Left cardiac atrium (tissue), 4 donors: ENCODE data around the gene MRPL20. TPM values are rescaled to one million over a fixed set of nuclear protein-coding genes. Genes with fewer than 3 reads are reported as not detected.
A peak's percentile ranks its signal among the peaks of the same experiment; 100 is the strongest.
"Not testable (repeated sequence)": the region's sequence is repeated elsewhere in the genome, so short reads cannot be mapped to it uniquely, and the experiment has no call there.

Experiments
- ATAC-seq, 2 donors: fragments of 200-7000 bp; cut with Tn5 transposase; one replicate each; pipeline ENCODE4 v1.9.1; 2020; ENCODE audit warnings: mild to moderate bottlenecking in 2 of 2, moderate library complexity in 2 of 2
- DNase-seq: peaks from one replicate; pipeline ENCODE4 v3.0.0-alpha.2; 2020
- intact Hi-C, 2 donors: fragments of 100-400 bp; cut with DNase I; formaldehyde crosslinking; loops; one replicate each; pipeline versions ENCODE4 v1.14.1 to v1.15.1; 2022 to 2023
- total RNA-seq, 2 donors: library from RNA; stranded (reverse); fragmentation: NEBNext Ultra II Directional; extraction: Animal tissue kit (Norgen Biotek cat#: 25700); gene quantifications; one replicate each; pipeline ENCODE4 v1.2.1, GENCODE V29; 2021
- donor health status: DM: no; HTN: yes; CAD: no.
- donor health status: DM: no; HTN: yes; CAD: no; lungs with severe emphysema.
- donor health status: DM: yes; HTN: yes; CAD: no.
- donor health status: Dilated cardiomyopathy.

Gene MRPL20
- total RNA-seq, 2 donors from 2014 or later = 112 to 134 TPM

DNA sequence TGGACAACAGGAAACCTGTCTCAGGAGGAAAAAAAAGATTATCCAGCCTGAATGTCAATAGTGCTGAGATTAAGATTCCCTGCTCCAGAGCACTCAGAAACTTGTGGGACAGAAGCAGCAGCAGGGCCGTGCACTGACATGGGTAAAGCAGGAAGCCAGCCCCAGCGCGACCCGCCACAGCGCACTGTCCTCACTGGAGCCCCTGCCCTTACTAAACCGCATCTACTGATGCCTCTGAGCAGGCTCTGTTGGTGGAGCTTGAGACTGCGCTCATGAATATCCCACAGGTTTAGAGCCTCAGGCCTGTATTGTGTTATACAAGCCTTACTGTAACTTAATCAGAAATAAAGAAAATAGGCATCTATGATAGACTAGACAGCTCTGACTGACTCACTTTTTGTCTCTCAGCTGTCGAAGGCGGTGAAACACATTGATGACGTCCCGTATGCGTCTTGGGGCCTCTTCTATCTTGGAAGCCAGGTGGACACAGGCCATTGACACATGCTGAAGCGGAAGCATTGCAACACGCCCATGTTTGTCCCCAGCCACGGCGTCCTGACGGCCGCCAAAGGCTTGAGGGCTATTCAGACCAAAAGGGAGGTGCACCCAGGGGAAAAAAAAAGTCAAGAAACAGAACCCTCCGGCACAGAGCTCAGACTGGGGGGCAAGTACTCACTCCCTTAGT, 9.1 kb downstream of the MRPL20 start:
- ATAC-seq (no peak), DNase-seq (no peak)
- intact Hi-C loops = no loop called here

DNA sequence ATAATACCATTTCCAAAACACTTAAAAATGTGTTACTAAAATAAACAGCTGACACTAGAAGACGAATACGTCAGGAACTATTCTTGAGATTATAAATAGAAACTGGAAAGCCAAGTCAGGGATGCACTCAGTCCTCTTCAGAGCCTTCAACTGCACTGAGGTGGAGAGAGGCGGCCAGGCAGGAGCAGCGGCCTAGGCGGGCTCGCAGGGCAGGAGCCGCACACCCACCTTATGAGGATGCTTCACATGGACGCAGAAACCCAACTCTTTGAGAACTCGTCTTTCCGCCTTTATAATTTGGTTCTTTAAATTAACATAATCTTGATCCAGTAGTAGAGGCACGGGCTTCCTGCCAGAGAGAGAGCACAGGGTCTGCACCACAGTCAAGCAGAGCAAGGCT, 11.9 kb downstream of the MRPL20 start:
- DNase-seq = no peak
- ATAC-seq = no peak
- intact Hi-C loops = no loop called here

DNA sequence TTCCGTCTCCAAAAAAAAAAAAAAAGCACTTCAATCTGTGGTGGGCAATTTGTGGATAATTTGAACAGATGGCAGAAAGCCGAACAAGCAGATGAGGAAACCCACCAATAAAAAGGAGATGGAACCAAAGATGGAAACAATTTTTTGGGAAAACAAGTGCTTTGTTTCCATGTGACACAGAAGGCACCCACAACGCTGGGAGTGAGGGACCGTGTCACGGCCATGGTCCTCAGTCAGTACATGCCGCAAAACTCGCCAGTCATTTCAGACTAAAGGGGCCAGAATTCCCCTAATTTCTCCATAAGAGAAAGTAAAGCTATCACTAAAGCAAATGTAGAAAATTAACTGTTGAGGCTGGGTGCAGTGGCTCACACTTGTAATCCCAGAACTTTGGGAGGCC, 13.0 kb downstream of the MRPL20 start:
- intact Hi-C loops = no loop called here

DNA sequence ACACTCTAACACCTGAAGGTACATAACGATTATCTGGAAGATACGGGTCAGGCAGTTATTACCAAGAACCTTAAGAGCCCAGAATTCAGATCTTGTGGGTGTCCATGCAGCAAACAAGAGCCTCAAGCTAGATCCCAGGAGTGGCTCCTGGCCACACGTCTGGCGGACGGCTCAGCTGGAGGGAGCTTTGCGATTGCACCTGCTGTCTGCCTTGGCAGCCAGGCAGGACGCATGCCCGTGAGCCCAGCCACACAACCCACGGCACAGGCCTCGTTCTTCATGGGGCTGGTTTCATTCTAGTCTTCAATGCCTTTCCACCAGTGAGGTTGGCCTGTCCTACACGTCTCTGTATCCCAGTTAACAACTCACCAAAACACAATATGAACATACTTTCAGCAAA, 13.7 kb downstream of the MRPL20 start:
- ATAC-seq (no peak), DNase-seq (no peak)
- intact Hi-C loops = no loop called here

More for the DNA sequence above, 13.0 kb downstream of the MRPL20 start:
- no peak for DNase-seq
- ATAC-seq = no peak

DNA sequence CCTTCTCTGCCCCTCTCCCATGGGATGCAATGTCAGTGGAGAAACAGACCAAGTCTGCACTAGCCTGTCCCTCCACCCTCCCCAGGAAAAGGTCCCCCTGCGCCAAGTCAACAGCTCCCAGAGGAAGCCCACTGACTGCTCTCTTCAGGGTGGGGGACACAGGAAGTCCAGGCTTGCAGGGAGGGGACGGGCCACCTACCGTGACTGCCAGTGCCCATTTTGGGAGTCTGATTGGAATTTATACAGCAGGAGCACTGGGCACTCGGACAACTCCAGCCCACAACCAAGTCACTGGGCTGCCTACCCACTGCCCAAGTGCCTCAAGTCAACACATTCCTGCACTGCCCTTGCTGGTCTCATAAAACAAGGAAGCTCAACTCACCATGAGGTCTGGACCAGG, 14.1 kb downstream of the MRPL20 start:
- intact Hi-C loops = no loop called here
- ATAC-seq (no peak), DNase-seq (no peak)

DNA sequence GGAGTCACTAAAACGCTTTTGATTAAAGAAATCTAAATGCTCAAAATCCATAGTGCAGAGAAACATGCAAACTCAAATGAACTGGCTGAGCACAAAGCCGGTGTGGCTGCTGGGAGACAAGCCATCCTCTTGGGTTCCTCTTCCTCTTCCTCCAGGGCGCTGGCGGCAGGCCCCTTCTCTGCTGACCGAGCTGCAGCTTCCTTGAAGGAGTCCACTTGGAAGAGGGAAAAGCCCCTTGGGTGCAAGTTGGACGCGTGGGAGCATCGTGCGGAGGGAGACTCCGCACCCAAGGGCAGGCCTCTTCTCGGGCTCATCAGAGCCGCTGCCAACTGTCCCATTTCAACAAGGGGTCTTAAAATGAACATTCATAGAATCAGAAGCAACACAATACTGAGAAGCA, 15.9 kb downstream of the MRPL20 start:
- DNase-seq = peak; percentile 15

DNA sequence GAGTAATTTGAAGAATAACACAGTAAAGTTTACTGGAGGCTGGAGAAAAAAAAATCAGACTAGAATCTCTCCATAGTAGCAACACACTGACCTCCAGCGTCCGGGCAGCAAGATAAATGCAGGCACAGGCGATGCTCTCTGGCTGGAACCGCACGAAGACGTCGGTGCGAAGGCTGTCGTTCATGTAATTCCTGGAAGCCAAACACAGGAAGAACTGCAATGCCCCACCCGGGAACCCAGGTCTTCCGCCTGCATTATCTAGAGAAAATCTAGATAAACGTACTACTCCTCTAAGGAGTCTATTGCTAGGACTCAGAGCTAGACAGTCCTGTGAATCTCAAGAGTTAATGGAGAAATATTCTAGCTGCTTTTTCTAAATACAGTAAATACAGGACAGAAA, 16.4 kb downstream of the MRPL20 start:
- DNase-seq = no peak
- intact Hi-C loops = no loop called here
- no peak for ATAC-seq

More for the DNA sequence above, 15.9 kb downstream of the MRPL20 start:
- intact Hi-C loops = no loop called here
- ATAC-seq = no peak

DNA sequence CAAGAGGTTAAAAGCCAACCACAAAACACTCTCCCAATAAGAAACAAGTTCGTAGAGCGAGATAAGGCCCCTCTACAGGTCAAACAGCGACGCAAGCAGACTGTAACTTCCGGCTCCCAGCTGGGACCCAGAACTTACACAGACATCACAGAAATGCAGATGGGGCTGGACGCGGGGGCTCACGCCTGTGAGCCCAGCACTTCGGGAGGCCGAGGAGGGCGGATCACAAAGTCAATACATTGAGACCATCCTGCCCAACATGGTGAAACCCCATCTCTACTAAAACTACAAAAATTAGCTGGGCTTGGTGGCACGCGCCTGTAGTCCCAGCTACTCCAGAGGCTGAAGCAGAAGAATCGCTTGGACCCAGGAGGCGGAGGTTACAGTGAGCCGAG, 19.0 kb downstream of the MRPL20 start:
- intact Hi-C loops = no loop called here
- ATAC-seq (no peak), DNase-seq (no peak)

DNA sequence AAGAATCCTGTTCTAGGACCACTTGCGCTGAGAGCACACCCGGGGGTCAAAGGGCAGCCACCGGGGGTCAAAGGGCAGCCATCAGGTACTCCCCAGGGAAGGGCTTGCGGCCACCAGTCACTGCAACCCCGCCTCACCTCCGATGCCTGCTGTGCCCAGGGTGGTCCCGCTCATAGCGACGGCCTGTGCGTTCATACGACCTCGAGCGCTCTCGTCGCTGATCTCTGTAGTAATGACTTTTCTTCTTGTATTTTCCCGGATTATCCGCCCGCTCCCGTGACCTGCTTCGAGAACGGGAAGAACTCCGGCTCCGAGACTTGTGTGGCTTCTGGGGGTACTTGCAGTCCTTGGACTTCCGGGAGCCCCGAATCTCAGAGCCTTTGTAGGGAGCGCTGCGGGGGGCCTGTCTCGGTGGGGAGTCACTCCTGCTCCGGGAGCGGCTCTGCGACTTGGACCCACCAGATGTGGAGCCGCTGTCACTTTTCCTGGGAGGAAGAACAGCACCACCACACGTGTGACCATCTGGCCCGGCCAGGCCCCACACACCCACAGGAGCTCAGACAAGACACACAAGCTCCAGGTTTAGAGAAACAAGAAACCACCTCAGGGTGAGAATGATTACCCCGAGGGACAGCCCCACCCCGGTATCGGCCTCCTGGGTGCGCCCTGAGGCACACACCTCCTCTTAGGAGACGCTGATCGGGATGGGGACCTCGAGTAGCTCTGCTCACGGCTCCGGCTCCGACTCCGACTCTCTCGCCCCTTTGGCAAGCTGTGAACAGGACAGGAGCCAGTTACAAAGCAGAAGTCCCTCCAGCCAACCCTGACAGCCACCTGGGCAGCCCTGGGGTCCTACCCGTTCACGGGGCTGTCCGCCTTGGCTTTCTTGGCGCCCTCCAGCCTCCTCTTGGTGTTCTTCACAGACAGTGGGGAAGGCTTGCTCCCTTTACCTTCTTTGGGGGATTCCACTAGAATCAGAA, 19.7 kb downstream of the MRPL20 start:
- DNase-seq = no peak
- no peak for ATAC-seq
- intact Hi-C loops = no loop called here

DNA sequence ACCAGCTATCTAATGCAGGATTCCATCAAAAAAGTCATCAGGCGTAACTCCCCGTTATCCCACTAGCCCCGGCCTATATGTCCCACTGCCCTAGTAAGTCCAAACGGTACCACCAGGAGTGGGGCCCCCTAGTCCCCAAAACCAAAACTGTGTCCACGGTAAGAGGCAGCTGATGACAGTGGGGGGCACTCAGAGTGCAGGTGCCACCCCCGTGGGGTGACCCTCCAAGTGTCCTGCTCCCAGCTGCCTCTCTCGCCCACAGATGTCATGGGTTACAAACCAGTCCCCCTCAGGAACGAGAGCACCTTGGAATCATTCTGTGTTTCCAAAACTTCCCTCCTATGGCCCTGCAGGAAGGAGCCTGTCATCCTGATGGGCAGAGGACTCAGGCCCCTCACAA, 21.2 kb downstream of the MRPL20 start:
- ATAC-seq (no peak), DNase-seq (no peak)
- intact Hi-C loops = no loop called here

DNA sequence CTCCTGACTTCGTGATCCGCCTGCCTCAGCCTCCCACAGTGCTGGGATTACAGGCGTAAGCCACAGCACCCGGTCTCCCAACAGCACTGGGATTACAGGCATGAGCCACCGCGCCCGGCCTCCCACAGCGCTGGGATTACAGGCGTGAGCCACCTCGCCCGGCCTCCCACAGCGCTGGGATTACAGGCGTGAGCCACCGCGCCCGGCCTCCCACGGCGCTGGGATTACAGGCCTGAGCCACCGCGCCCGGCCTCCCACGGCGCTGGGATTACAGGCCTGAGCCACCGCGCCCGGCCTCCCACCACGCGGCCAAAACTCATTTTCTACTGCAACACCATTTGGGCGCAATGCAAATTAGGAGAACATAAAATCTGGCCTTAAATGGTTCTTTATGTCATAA, 21.8 kb downstream of the MRPL20 start:
- ATAC-seq, intact Hi-C loops, DNase-seq: not testable (repeated sequence)

DNA sequence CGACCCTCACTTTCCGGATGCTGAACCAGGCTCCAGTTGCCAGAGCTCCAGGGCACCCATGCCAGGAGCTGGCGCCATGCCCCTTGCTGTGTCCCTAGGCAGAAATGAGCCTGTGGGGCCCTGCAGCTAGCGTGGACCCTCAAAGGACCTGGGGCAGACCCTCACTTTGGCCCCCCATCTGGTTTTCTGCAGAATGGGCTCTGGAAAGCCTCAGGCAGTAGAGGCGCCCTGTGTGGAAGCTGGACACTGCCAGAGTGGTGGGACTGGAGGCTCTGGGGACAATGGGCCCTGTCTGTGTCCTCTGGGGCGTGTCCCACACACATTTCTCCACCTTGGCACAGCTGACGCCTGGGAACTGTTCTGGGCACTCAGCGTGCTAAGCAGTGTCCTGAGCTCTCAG, 25.8 kb downstream of the MRPL20 start:
- no peak for ATAC-seq
- DNase-seq = no peak
- intact Hi-C loops = no loop called here

DNA sequence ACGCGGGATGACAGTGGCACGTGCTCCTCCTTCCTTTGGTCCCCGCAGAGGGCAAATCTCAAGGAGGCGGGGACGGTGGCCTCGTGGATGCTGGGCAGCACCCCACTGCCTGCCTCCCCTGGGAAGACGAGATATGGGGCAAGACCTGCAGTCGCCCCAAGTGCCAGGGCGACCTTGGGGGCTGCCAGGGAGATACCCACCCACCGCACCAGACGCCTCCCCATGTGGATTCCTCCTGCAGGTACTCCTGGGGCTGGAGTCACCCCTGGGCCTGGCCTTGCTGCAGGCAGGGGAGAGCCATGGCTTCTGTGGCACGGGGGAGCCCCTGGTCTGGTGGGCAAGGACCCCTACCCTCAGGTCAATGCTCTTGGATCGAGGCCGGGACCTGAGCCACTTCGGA, 26.2 kb downstream of the MRPL20 start:
- intact Hi-C loops = no loop called here
- DNase-seq (no peak), ATAC-seq (no peak)

DNA sequence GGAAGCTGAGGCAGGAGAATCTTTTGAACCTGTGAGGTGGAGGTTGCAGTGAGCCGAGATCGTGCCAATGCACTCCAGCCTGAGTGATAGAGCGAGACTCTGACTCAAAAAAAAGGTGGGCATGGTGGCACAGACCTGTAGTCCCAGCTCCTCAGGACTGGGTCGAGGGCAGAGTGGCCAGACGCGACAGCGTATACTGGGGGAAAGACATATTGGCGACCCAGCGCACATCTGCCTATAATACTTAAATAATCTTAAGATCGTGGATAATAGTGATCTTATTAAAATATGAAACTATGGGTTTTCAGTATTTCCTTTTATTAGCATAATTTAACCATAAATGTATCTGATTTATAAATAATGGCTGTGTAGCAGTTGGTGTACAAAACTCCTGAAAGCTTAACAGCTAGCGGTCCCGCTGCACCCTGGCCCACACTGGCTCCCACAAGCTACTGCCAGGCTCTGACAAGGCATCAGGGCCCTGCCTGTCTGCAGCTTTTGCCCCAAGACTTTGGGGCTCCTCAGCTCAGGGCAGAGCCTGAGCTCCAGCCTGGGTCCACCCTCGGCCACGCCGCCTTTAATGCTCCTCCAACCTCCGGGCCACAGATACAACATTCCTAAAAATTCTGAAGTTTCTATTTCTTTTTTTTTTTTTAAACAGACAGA, 29.4 kb downstream of the MRPL20 start:
- intact Hi-C loops = no loop called here
- no peak for DNase-seq
- ATAC-seq = no peak

DNA sequence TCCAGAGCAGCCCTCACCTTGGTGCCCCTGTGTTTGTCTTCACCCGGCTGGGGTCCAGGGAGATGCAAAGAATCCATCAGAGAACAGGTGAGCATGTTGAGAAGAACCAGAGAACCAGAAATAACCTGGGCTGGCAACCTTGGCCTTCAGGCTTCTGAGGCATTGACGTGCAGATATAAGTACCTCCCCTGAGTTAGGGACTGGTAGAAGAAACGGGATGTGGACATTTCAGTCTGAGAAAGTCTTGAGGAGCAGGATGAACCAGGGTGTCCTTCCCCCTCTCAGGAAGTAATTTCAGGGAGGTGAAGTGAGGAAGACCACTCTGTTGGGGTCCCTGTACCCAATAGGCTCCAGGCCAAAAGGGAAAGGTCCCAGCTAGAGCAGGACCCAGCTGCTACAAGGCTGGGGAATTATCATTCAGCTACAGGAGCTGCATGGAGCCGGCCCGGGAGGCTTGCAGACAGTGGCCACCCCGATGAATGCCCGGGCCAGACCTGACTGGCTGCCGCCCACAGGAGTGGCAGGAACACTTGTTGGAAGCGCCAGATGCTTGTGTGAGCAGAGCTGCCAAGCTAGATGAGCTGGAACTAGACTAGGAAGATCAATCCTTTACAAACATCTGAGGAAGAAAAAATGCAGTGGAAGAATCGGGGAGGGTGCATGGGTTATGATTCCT, 30.4 kb downstream of the MRPL20 start:
- DNase-seq = no peak
- intact Hi-C loops = no loop called here
- ATAC-seq = no peak

DNA sequence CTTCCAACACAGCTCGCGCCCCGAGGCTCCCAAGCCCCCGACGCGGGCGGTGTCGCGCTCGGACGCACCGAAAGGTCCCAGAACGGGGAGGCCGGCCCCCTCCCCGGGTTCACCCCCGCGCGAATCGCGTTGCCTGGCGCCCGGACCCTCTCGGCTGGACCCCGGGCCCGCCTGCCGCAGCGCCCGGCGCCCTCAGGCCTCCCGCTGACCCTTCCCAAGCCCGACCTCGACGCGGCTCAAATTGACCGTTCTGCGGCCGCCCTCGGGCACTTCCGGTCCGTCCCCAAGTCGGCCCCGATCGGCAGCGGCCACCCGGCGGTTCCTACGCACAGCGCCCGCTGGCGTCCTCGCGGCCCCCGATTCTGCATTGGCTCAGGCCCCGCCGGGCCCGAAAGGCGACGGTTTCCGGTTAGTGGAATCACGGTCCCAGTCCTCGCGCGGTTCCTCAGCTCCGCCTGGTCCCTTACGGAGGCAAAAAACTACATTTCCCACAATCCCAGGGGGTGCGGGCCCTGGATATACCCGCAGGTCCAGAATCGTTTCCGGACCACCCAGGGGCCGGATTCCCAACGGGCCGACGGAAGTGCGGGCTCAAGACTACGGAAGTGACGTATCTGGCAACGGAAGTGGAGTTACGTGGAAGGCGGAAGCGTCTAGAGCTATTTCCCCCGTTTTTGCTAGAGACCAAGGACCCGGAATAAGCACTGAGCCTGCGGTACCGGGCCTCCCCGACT, 32.0 kb downstream of the MRPL20 start, which contains the start of gene AURKAIP1:
Gene AURKAIP1 (minus strand): TSS at position 279 of the 734 bp plus-strand sequence. CDS start 451 bp downstream, outside the sequence.
- peak; percentile 99 for DNase-seq
- intact Hi-C loops = no loop called here
- peak; percentile 96 to 97 for ATAC-seq

DNA sequence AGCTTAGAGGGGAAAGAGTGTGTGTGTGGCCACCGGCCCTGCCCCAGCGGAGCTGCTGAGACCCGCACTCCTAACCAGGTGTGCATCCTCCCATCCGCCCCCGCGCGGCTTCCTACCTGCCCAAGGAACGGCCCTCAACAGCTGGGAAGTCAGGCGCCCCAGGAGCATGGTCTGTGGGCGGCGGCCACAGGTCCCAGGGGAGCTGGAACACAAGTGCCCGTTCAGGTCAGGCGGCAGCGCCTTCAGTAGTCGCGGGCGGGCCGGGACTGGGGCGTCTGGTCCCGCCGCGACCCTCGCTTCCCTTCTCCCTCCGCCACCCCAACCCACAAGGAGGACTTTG, 32.5 kb downstream of the MRPL20 start:
- DNase-seq = no peak

DNA sequence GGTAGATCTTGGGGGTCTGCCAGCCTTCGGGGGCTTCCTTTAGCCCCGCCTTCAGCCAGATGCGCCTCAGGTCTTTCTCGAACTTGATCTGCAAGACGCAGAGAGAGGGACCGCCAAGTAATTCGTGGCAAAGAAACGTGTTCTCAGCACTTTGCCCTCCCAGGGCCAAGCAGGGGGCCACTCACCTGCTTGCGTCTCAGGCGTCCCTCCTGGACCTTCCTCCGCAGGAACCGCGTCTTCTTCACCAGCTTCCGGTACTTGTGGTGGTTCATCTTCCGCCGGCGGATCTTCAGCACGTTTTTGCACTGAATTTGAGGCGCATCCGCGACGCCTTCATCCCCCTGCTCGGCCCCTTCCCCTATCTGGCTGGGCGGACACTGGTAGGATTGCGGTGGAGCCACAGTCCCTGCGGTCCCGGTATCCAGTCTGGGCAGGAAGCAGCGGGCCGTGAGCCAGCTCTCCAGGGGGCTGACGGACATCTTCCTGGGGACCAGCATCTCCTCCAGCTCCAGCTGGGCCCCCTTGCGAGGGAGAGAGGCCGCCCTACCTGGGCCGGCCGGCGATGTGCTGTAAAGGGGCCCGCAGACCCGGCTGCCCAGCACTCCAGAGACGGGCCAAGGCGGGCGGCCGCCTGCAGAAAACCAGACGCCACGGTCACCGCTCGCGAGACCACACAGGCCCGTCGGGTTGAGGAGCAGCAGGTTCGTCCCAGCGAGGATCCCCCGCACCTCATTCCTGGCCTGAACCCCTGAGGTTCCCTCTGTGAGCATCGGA, 33.1 kb downstream of the MRPL20 start:
- ATAC-seq = no peak
- intact Hi-C loops = no loop called here
- DNase-seq = no peak

More for the DNA sequence above, 32.5 kb downstream of the MRPL20 start:
- intact Hi-C loops = no loop called here
- peak in 1 of 2 donors; percentile 4 for ATAC-seq
